Stimulated activated CD4-positive, alpha-beta T cell treated with anti-CD3 and anti-CD28 coated beads, Interleukin-2, amount 100 ng/mL, for 24 hours (primary cell): Measurements from ENCODE around the gene CDC27.
"Not testable (repeated sequence)": the region's sequence is repeated elsewhere in the genome, so short reads cannot be mapped to it uniquely, and the experiment has no call there.

ENCODE experiments used
- DNase-seq, 2 donors: peaks; one replicate each; pipeline ENCODE4 v3.0.0-alpha.2; 2020

The CDC27 gene

GRCh38 chr17:47219621-47220475, 30.8 kb upstream of the CDC27 start:
- DNase-seq = no peak

DNA sequence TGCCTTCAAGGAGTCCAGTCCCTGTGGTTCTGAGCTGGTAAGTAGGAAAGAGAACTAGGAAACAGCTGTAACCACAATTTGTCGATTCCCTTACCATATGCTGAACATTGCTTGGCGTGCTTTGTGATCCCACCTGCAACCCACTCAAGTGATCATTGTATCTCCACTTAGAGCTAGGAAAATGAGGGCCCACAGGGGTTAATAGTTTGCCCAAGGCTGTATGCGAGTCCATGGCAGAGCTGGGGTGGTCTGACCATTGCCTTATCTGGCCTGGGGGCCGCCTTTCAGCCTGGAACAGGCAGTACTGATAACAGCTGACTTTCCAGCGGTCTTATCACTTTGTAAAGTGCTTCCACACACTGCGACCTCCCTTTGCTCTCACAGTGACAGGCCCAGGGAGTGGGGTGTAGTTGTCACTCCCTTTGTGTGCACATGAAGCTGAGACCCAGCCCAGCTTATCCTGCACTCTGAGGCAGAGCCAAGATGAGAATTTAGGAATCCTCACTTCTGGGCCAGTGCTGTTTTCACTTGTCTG, 29.9 kb upstream of the CDC27 start:
- DNase-seq = no peak

- DNase-seq = not testable (repeated sequence)
These were observed 28.2 kb upstream of the CDC27 start for GRCh38 chr17:47217279-47217678.

GRCh38 chr17:47216821-47217220, 27.7 kb upstream of the CDC27 start:
- not testable (repeated sequence) for DNase-seq

DNA sequence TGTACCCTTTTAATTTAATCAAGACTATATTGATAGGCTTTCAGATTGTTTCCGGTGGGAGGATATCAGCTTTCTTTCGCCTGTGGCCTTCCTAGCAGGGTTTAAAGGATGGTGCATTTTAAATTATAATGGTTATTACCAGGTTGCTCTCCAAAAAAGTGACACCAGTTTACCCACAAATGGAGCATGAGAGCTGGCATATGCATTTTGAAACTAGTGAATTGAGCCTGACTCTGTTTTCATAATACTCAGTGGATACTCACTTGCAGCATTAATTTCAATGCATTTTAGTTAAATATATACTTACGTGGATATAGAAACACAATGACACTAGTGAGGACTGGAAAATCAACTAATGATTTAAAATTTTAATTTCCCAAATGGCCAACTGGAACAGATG, 25.8 kb upstream of the CDC27 start:
- no peak for DNase-seq

DNA sequence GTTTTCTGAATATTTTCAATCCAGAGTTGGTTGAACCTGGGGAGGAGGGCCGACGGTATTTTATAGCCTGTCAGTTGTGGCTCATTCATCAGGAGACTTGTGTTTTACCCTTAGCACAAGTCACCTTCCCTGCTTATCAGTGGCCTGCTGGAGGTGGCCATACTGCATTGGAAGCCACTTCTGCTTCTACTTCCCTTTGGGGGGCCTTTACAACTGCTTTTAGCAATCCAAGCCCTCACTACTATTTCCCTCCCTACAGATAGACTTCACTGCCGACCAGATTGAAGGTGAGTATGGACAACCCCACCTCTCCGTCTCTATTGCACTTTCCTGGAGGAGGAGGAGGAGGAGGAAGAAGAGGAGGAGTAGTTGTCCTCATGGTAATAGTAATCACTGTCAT, 24.4 kb upstream of the CDC27 start:
- no peak for DNase-seq

DNA sequence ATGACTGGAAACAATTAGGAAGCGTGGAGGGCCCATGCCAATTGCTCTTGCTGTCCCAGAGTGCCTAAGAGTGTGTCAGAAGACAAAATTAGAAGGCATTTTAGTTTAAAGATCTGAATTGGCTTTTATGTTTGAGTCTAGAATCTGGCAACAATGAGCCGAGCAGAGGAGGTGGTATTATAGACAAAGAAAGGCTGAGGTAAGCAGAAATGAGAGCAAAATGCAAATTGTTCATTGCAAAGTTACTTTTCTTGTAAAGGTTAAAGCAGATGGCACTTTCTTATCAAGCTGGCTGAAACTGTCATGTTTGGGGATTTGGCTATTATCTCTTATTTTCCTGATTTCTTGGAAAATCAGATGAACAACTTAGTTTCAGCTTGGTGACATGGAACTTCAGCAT, 23.4 kb upstream of the CDC27 start:
- no peak for DNase-seq

DNA sequence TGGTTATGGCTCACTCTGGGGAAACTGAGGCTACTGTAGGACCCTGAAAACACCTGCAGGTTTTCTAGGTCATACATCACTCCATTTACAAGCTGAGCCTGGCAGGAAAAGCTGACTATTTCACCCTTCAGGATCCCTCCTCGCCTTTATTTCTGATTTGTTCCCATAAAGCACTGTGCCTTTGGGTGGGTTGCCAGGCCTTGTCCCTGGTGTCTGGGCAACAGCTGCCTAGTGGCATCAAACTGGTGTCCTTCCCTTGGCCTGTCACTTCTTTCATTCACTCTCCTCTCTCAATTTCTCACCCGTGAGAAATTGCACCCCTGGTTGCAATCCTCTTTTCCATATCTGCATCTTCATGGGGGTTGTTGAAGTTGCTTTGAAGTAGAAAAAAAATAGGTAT, 21.7 kb upstream of the CDC27 start:
- DNase-seq = no peak

DNA sequence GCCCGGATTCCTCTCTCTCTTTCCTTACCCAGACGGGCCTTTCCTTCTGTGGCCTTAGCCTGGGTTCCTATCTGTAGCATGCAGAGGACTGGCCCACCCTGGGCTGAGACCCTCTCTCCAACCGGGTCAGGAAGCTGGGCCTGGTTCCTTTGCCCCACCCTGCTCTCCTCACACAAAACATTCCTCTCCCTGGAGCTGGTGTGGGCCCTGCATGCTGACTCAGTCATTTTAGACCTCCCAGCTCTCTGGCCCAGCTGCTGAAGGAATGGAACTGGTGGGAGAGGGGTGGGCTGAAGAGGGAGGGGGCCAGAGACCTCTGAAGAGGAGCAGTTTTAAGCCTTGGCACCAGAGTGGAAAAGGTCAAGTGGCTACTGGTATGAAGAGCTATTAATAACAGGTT, 21.0 kb upstream of the CDC27 start:
- DNase-seq = no peak

GRCh38 chr17:47209499-47209898, 20.4 kb upstream of the CDC27 start:
- DNase-seq = no peak

GRCh38 chr17:47208744-47209488, 19.8 kb upstream of the CDC27 start, which contains the start of gene MYL4:
TSS of gene MYL4 (plus strand) at chr17:47209348. CDS start at chr17:47209423, 75 bp downstream.
- no peak for DNase-seq

- no peak for DNase-seq
These were observed 18.3 kb upstream of the CDC27 start for GRCh38 chr17:47207143-47208067.

DNA sequence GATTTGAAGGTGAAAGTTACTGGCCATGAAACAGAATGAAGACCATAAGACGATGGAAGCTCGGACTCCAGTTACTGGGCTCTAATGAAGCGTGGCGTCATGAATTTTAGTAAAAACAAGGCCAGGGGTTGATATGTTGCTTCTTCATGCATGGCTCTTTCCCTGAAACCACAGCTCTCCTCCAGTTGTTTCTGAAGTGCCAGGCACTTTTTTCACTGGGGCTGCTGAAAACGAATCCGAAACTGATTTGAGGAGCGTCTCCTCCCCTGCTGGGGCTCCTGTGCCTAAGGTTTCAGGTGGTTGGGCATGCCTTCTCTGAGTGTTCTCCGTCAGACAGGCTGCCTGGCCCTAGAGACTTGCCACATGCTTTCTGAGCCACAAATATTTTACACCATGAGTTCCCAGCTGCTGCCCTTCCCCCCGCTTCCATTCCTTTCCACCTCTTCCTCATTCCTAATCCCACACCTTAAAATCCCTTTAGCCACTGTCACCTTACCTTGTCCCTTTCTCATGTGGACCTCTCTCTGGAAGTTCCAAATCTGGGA, 16.4 kb upstream of the CDC27 start:
- peak; percentile 58 to 61 for DNase-seq

GRCh38 chr17:47204722-47205418, 15.8 kb upstream of the CDC27 start:
- DNase-seq = no peak

- peak; percentile 50 to 52 for DNase-seq
These were observed 15.1 kb upstream of the CDC27 start for GRCh38 chr17:47203984-47204721.

DNA sequence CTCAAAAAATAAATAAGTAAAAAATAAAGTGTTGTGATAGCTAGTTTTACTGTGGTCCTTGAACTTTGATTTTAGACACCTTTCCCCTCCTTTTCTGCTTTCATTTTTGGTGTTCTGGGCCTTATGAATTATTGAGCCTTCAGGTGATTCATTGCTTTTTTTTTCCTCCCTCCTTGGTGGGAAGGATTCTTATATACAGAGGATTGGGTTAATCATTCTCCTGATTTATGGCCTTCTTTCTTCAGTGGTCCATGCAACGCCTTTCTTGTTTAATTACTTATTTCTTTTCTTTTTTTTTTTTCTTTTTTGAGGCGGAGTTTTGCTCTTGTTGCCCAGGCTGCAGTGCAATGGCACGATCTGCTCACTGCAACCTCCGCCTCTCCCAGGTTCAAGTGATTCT, 12.1 kb upstream of the CDC27 start:
- no peak for DNase-seq

DNA sequence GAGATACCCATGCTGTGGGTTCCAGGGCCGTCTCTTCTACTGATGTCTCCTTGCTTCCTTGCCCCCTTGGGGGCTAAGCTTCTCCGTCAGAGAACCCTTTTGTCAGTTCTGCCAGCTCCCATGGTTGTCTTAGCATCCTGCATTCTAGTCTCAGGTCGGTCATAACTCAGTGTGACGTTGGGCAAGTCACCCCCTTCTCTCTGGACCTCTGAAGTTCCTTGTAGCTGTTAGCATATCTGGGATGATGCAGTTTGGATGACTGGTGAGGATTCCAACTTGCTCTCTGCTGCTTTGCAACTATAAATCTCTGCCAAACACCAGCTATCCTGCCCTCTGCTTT, 11.2 kb upstream of the CDC27 start:
- DNase-seq = no peak

DNA sequence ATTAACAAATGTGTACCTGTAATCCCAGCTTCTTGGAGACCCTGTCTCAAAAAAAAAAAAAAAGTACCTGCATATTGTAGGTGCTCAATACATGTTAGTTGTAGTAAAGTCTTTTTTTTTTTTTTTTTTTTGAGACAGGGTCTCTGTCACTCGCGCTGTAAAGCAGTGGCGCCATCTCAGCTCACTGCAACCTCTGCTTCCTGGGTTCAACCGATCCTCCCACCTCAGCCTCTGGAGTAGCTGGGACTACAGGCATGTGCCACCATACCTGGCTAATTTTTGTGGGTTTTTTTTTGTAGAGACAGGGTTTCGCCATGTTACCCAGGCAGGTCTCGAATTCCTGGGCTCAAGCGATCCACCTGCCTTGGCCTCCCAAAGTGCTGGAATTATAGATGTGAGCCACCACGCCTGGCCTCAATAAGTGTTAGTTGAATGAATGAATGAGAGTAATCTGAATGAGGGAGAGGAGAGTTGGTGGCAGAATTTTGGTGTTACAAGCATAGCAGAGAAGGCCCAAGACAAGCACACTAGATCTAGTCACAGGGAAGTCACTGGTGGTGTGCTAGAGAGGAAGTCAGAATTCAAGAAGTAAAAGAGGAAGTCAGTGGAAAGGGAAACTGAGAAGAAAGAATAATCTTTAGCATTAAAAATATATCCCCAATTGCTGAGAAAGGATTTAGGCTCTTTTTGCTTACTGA, 10.7 kb upstream of the CDC27 start:
- DNase-seq = no peak

DNA sequence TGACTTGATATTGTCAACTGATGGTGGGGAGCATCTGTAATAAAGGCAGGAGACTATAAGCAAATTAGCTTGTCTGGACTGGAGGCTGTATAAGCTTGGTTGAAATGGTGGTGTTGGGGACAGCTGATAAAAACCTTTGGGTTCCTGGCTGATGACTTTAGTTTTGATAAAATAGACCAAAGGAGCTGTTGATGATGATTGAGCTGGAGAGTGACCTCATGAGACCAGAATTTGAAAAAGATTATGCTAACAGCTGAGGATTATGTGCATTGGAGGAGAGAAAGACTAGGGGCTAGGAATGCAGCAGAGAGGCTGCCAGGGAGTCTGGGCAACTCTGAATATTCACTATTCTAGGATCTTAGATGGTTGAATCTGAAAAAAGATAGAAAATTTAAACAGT, 8.7 kb upstream of the CDC27 start:
- no peak for DNase-seq

- DNase-seq = no peak
These were observed 4.9 kb upstream of the CDC27 start for GRCh38 chr17:47193931-47194511.
